NCI-H1417 treated with DMSO at 0.1 percent for 48 hours (cell line): ENCODE data around the gene TJP3.
"Not testable (repeated sequence)": the region's sequence is repeated elsewhere in the genome, so short reads cannot be mapped to it uniquely, and the experiment has no call there.

Experiments used
- DNase-seq: peaks from one replicate; lab custom pipeline; 2025; lab: John Stamatoyannopoulos, UW

The TJP3 gene

GRCh38 chr19:3743486-3743885 lies 35.3 kb downstream of the TJP3 start:
- DNase-seq, result no peak

- DNase-seq, result no peak
These were observed 37.3 kb downstream of the TJP3 start for GRCh38 chr19:3745363-3746045.

- DNase-seq, result no peak
These were observed 38.3 kb downstream of the TJP3 start for GRCh38 chr19:3746371-3747056.

DNA sequence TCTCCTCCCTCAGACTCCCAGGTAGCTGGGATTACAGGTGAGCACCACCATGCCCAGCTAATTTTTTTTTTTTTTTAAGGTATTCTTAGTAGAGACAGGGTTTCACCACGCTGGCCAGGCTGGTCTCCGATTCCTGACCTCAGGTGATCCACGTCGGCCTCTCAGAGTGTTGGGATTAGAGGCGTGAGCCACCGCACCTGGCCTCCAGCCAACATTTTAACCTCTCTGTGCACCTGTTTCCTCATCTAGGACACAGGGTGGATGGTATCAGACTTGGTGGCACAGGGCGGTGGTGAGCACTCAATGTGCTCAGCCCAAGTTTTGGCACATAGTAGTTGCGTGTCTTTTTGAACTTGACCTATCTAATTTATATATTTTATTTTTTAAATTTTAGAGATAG lies 40.8 kb downstream of the TJP3 start:
- DNase-seq, result no peak

DNA sequence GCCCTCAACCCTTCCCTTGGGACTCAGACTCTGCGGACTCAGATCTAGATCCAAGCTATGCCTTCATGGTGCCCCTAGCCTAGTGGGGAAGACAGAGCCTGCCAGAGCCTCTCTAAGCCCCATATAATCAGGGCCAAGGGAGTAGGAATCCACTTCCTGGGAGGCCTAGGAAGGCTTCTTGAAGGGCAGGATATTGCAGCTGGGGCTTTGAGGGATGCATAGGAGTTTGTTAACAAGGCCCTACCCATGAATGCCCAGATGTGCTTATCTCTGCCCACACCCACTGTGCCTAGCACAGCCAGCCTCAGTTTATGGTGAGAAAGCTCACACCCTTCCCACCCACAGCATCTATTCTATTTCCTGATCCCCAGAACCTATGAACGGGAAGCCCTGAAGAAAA lies 42.0 kb downstream of the TJP3 start:
- no peak for DNase-seq

DNA sequence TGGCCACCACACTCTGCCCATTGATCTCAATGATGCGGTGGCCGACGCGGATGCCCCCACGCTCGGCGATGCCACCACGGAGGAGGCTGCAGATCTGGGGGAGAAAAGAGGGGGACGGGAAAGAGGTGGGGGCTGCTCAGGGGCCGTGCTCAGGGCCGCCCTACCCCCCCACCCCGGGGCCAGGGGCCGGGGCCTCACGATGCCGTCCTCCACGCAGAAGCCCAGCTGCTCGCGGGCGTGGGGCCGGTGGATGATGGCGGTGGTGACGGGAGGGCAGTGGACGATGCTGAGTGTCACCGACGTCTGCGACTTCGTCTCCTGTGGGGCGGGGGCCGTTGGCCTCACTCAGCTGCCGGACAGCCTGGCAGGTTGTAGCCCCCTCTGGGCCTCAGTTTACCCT lies 43.1 kb downstream of the TJP3 start:
- no peak for DNase-seq

GRCh38 chr19:3752492-3752891 lies 44.3 kb downstream of the TJP3 start:
- no peak for DNase-seq

DNA sequence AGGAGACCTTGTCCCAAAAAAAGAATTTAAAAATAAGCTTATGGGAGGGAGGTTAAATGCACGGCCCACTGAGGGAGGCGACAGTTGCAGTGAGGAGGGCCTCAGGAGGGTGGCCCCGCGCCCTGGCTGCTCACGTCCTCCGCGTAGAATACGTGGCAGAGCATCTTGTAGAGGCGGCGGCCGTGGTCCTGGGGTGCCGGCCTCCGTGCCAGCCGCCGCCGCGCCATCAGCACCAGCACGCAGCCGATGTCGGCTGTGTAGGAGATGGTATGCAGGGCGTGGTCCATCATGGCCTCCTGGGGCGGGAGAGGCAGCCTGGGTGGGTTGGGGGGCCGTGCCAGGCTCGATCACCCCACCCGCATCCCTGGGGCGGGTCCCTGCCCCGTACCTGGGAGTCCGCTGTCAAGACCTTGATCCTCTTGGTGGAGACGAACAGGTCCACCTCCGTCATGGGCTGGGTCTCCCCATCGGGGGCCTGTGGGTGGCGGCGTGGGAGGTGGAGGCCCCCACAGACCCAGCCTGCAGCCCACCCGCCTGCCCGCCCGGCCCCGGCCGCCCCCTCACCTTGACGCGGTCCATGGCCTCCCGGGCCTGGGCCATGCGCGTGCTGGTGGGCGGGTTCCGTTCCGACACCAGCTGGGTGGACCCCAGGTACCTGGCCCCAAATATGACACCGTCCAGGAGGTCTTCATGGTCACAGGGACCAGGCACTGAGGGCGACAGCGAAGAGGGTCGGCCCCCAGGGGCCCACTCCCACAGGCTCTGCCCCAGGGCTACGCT lies 45.6 kb downstream of the TJP3 start:
- DNase-seq, result no peak

DNA sequence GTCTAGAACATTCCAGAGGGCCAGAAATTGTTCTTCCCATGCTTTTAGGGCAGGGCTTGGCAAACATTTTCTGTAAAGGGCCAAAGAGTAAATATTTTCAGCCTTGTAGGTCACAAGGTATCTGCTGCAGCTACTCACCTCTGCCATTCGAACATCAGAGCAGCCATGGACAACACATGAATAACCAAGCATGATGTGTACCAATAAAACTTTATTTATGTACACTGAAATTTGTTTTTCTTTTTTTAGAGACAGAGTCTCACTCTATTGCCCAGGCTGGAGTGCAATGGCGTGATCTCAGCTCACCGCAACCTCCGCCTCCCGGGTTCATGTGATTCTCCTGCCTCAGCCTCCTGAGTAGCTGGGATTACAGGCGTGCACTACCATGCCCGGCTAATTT lies 49.5 kb downstream of the TJP3 start:
- not testable (repeated sequence) for DNase-seq

GRCh38 chr19:3758297-3758696 lies 50.1 kb downstream of the TJP3 start:
- DNase-seq, result not testable (repeated sequence)

GRCh38 chr19:3759482-3760254 lies 51.5 kb downstream of the TJP3 start:
- no peak for DNase-seq

DNA sequence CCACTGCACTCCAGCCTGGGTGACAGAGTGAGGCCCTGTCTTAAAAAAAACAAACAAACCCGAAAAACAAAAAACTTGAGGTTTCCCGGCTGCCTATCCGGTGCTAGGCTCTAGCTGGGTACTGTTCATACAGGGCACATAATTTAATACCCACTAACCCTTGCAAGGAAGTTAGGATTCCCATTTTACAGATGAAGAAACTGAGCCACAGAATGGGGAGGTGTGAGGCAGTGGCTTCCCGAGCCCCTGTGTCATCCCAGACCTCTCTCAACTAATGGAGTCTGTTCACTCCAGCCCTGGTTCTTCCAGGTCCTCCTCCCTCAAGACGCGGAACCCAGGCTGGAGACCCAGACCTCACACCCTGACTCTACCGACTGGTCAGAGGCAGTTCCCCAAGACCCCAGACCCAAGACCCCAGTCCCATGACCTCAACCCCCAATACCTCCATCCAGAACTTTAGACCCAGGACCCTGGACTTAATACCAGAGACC lies 52.7 kb downstream of the TJP3 start:
- DNase-seq, result no peak

DNA sequence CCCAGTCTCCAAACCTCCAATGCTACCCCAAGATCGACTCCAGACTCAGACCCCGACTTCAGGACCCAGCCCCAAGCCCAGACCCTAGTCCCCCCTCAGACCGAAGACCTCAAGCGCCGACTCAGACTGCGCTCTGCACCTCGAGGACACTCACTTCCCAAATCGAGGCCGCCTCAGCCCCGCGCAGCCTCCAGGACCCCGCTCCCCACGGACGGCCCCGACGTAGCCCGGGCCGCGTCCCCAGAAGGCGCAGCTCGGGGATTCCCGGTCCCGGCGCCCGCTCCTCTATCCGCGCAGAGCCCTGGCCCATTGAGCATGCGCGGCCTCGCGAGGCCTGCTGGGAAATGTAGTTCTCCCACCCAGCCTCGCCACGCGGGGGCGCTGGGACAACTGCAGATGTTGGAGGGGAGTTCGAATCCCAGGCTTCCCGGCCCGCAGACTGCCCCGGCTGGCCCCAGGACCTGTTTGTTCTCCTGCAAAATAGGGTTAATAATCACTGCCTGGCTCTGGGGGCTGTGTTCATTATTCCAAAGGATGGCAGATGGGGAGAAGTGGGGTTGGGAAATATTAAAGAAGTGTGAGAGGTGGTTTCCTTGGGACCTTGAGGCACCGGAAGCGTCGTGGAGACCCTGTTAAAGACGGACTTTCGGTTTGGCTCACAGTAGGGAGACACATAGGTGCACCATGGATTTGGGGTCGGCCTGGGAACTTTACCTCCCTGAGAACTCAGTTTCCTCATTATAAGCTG lies 53.4 kb downstream of the TJP3 start, which contains the start of gene APBA3:
APBA3 (minus strand) TSS at position 311 of the 748 bp plus-strand sequence. CDS start 1,428 bp downstream, outside the sequence.
- DNase-seq, result peak; percentile 62

DNA sequence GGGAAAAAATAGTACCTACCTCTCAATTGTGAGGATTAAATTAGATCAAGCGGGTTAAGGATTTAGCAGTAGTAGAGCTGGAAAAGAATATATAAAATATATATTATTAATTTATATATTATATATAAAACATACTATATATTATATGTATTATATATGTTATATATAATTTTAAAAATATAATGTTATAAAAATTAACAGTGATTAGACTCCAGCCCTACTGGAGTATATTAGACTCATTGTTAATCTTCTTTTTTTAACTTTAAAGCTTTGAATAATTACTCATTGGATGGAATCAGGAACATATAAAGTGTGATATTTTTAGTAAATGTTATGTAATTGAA lies 53.9 kb downstream of the TJP3 start:
- DNase-seq, result no peak

- DNase-seq, result peak; percentile 97
These were observed 54.6 kb downstream of the TJP3 start, which contains the start of gene MRPL54 for GRCh38 chr19:3762501-3763459. TSS of gene MRPL54 (plus strand) at chr19:3762682. CDS start at chr19:3762701, 19 bp downstream.

DNA sequence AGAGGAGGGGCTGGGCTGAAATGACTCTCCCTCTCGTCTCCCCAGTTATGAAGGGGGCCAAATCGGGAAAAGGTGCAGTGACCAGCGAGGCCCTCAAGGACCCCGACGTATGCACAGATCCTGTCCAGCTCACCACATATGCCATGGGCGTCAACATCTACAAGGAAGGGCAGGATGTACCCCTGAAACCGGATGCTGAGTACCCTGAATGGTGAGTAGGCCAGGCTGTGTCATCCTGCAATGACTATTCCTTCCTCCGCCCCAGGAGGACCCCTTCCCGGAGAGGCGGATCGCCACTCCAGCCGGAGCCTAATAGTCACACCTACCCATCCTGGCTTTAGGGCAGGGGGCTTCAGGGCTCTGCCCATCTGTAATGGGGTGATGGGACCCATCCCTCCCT lies 56.9 kb downstream of the TJP3 start:
- no peak for DNase-seq

- DNase-seq, result not testable (repeated sequence)
These were observed 57.6 kb downstream of the TJP3 start for GRCh38 chr19:3765757-3766156.

- DNase-seq, result no peak
These were observed 58.3 kb downstream of the TJP3 start for GRCh38 chr19:3766520-3766919.

GRCh38 chr19:3767050-3767449 lies 58.9 kb downstream of the TJP3 start:
- DNase-seq, result no peak
